ENCODE data around the gene THSD4. TPM values are rescaled to one million over a fixed set of nuclear protein-coding genes. Genes with fewer than 3 reads are reported as not detected.

Gene THSD4
- total and polyA plus RNA-seq, 7 donors, result 0.21 to 3.1 (median 1.8) TPM

GRCh38 chr15:71242292-71242691, 127.0 kb downstream of the THSD4 start:
- H3K27me3 ChIP-seq (ENCODE audit: insufficient read depth in 3 of 3, low read length in 2 of 3), result no peaks in the 10 kb centered on the region
- intact Hi-C loops (cut with DNase I), result no loop called here
- H3K9me3 ChIP-seq, result no peaks in the 10 kb centered on the region
- H3K27ac ChIP-seq, result no peak overlapping the region
- ATAC-seq, result no peak
- H3K36me3 ChIP-seq (ENCODE audit: insufficient read depth in 1 of 2, low read depth in 1 of 2), result no peaks in the 10 kb centered on the region
- no peak for TF ChIP-seq CTCF (IDR thresholded peaks at IDR 0.05)
- no peak for DNase-seq
- no peak overlapping the region for H3K4me3 ChIP-seq
- 93 to 95% (median 94%) methylated on average over 6 of the region's 6 CpGs for WGBS, 3 donors
- H3K4me1 ChIP-seq, result no peaks in the 10 kb centered on the region

GRCh38 chr15:71244250-71244649, 129.0 kb downstream of the THSD4 start:
- intact Hi-C loops (cut with DNase I), result no loop called here
- TF ChIP-seq CTCF (IDR thresholded peaks at IDR 0.05), result no peak
- no peaks in the 10 kb centered on the region for H3K36me3 ChIP-seq (ENCODE audit: insufficient read depth in 1 of 2, low read depth in 1 of 2)
- WGBS, 3 donors, result 76 to 99% (median 97%) methylated on average over 2 of the region's 2 CpGs
- no peak for ATAC-seq
- H3K9me3 ChIP-seq, result no peaks in the 10 kb centered on the region
- H3K4me1 ChIP-seq, result no peaks in the 10 kb centered on the region
- H3K27me3 ChIP-seq (ENCODE audit: insufficient read depth in 3 of 3, low read length in 2 of 3), result no peaks in the 10 kb centered on the region
- DNase-seq, result no peak
- H3K27ac ChIP-seq, result no peak overlapping the region
- H3K4me3 ChIP-seq, result no peak overlapping the region

- no peak for TF ChIP-seq CTCF (IDR thresholded peaks at IDR 0.05)
- Histone ChIP-seq H3K27me3 (ENCODE audit: insufficient read depth in 3 of 3, low read length in 2 of 3) (no peaks in the 10 kb centered on the region), H3K9me3 (no peaks in the 10 kb centered on the region), H3K4me1 (no peaks in the 10 kb centered on the region), H3K36me3 (ENCODE audit: insufficient read depth in 1 of 2, low read depth in 1 of 2) (no peaks in the 10 kb centered on the region), H3K4me3 (no peak overlapping the region), H3K27ac (no peak overlapping the region)
- WGBS, 3 donors, result 84 to 89% (median 86%) methylated on average over 2 of the region's 2 CpGs
- ATAC-seq, result no peak
- intact Hi-C loops (cut with DNase I), result no loop called here
- no peak for DNase-seq
Observed at GRCh38 chr15:71245588-71245987, 130.3 kb downstream of the THSD4 start.

- no peaks in the 10 kb centered on the region for H3K4me1 ChIP-seq
- no peak overlapping the region for H3K4me3 ChIP-seq
- ATAC-seq (no peak), DNase-seq (no peak)
- no peaks in the 10 kb centered on the region for H3K9me3 ChIP-seq
- TF ChIP-seq CTCF (IDR thresholded peaks at IDR 0.05), result no peak
- H3K27ac ChIP-seq, result no peak overlapping the region
- 81 to 92% (median 86%) methylated on average over 3 of the region's 3 CpGs for WGBS, 3 donors
- no peaks in the 10 kb centered on the region for H3K36me3 ChIP-seq (ENCODE audit: insufficient read depth in 1 of 2, low read depth in 1 of 2)
- H3K27me3 ChIP-seq (ENCODE audit: insufficient read depth in 3 of 3, low read length in 2 of 3), result no peaks in the 10 kb centered on the region
- intact Hi-C loops (cut with DNase I), result no loop called here
Observed at GRCh38 chr15:71248386-71248785, 133.1 kb downstream of the THSD4 start.

GRCh38 chr15:71249986-71250385, 134.7 kb downstream of the THSD4 start:
- H3K4me1 ChIP-seq, result no peaks in the 10 kb centered on the region
- H3K4me3 ChIP-seq, result no peak overlapping the region
- DNase-seq, result no peak
- intact Hi-C loops (cut with DNase I), result no loop called here
- ATAC-seq, result no peak
- 62 to 70% (median 68%) methylated on average over 4 of the region's 4 CpGs for WGBS, 3 donors
- no peaks in the 10 kb centered on the region for H3K36me3 ChIP-seq (ENCODE audit: insufficient read depth in 1 of 2, low read depth in 1 of 2)
- no peak overlapping the region for H3K27ac ChIP-seq
- no peaks in the 10 kb centered on the region for H3K9me3 ChIP-seq
- TF ChIP-seq CTCF (IDR thresholded peaks at IDR 0.05), result no peak
- H3K27me3 ChIP-seq (ENCODE audit: insufficient read depth in 3 of 3, low read length in 2 of 3), result no peaks in the 10 kb centered on the region
